WERI-Rb-1 (cell line): ENCODE measurements around the gene KRT72.

ENCODE experiments used
- DNase-seq: peaks from one replicate; pipeline ENCODE4 v3.0.0-alpha.2; 2020
- H3K27ac ChIP-seq: fragments of 250-450 bp; sonication (Bioruptor Pico); 2 replicates; pipeline ENCODE4 v1.5.1; 2020; ENCODE audit warnings: mild to moderate bottlenecking, moderate library complexity
- H3K27me3 ChIP-seq: fragments of 250-450 bp; sonication (Bioruptor Pico); 2 replicates; pipeline ENCODE4 v1.5.1; 2021; ENCODE audit warnings: mild to moderate bottlenecking, low read depth, moderate library complexity; ENCODE audit not compliant: insufficient read depth, severe bottlenecking
- H3K36me3 ChIP-seq: fragments of 250-450 bp; sonication (Bioruptor Pico); 2 replicates; pipeline ENCODE4 v1.5.1; 2020; ENCODE audit warnings: mild to moderate bottlenecking, moderate library complexity
- H3K4me3 ChIP-seq: 2 replicates; pipeline ENCODE4 v1.5.1; 2011; ENCODE audit warnings: low read depth, mild to moderate bottlenecking, control low read depth, low read length
- H3K9me3 ChIP-seq: fragments of 250-450 bp; sonication (Bioruptor Pico); 2 replicates; pipeline ENCODE4 v1.5.1; 2021; ENCODE audit warnings: mild to moderate bottlenecking, moderate library complexity; ENCODE audit not compliant: severe bottlenecking
- TF ChIP-seq, protein P1 (sequence below): IDR thresholded peaks from 2 replicates; pipeline ENCODE4 v1.5.1; 2011; ENCODE audit warnings: low read depth, mild to moderate bottlenecking, control low read depth, inconsistent platforms, low read length

The KRT72 gene

DNA sequence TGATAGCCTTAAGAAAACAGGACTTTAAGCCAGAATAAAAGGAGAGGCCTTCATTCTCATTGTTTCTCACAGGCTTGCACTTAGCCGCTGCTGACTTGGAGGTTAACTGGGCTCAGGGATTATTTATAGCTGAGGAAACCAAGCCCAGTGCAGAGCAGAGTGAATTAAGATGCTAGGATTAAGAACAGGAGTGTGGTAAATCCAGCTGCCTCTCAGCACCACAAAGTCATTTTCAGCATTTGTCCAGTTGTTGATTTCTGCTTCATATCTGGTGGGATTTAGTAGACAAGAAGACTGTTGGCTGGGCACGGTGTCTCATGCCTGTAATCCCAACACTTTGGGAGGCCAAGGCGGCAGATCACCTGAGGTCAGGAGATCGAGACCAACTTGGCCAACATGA is 31.4 kb upstream of the KRT72 start:
- no peaks in the 10 kb centered on the region for H3K9me3 ChIP-seq
- DNase-seq, result no peak
- H3K36me3 ChIP-seq, result no peaks in the 10 kb centered on the region
- peaks cover 80% of the 10 kb centered on the region for H3K27me3 ChIP-seq
- H3K4me3 ChIP-seq, result no peak overlapping the region
- H3K27ac ChIP-seq, result no peak overlapping the region
- TF ChIP-seq, protein P1, sequence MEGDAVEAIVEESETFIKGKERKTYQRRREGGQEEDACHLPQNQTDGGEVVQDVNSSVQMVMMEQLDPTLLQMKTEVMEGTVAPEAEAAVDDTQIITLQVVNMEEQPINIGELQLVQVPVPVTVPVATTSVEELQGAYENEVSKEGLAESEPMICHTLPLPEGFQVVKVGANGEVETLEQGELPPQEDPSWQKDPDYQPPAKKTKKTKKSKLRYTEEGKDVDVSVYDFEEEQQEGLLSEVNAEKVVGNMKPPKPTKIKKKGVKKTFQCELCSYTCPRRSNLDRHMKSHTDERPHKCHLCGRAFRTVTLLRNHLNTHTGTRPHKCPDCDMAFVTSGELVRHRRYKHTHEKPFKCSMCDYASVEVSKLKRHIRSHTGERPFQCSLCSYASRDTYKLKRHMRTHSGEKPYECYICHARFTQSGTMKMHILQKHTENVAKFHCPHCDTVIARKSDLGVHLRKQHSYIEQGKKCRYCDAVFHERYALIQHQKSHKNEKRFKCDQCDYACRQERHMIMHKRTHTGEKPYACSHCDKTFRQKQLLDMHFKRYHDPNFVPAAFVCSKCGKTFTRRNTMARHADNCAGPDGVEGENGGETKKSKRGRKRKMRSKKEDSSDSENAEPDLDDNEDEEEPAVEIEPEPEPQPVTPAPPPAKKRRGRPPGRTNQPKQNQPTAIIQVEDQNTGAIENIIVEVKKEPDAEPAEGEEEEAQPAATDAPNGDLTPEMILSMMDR, result no peak

DNA sequence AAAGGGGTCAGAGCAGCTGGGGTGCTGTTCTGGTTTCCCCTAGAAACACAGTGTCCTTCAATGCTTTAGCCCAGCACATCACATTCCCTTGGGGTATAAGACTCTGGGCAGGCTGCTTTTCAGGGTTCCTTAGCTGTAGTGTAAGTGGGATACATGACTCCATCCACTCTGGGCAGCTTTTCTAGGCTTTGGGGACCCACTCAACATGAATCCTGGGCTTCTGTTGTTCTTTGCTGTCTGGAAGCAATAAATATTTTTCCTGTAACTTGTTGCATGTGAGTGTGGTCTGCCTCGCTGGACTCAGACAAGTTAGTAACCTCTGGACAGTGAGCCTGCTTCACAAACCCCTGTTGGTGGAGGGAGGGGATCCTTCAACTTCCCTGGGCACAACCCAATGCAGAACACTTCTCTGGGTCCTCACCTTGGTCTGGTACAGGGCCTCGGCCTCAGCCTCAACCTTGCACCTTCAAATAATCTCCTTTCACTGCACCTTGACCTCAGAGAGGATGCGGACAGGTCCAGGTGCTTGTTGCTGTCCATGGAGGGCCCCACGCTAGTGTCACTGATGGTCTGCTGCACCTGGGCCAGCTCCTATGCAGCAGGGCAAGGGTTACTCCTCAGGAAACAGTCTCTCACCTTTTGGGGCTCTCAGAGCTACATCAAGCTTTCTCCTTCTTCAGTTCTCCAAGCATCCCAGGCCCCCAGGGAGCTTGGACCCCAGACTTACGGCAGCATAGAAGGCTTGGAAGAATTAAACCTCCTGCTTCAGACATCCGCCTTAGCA is 30.6 kb upstream of the KRT72 start:
- TF ChIP-seq, protein P1, result no peak
- H3K4me3 ChIP-seq, result no peak overlapping the region
- no peaks in the 10 kb centered on the region for H3K36me3 ChIP-seq
- H3K9me3 ChIP-seq, result no peaks in the 10 kb centered on the region
- no peak overlapping the region for H3K27ac ChIP-seq
- H3K27me3 ChIP-seq, result peaks cover 78% of the 10 kb centered on the region
- no peak for DNase-seq

DNA sequence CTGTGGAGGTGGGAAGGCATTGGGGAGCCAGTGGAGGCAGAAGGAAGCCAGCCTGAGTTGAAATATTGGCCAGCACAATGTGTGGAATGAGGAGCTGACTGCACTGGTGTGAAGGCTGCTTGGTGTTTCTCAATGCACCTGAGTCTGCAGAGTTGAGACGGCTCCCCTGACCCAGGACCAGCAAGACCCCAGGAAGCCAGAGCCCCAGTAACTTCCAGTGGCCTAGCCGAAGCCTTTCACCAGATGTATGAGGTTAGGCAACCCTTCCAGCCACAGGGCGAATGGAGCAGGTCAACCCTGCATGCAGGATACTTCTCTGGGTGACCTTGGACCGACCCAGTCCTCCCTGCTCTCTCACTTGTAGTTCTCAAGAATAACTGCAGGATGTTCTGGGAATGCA is 30.0 kb upstream of the KRT72 start:
- H3K9me3 ChIP-seq, result no peaks in the 10 kb centered on the region
- no peak for DNase-seq
- H3K27me3 ChIP-seq, result peaks cover 77% of the 10 kb centered on the region
- TF ChIP-seq, protein P1, result no peak
- H3K36me3 ChIP-seq, result no peaks in the 10 kb centered on the region
- H3K4me3 ChIP-seq, result no peak overlapping the region
- H3K27ac ChIP-seq, result no peak overlapping the region

DNA sequence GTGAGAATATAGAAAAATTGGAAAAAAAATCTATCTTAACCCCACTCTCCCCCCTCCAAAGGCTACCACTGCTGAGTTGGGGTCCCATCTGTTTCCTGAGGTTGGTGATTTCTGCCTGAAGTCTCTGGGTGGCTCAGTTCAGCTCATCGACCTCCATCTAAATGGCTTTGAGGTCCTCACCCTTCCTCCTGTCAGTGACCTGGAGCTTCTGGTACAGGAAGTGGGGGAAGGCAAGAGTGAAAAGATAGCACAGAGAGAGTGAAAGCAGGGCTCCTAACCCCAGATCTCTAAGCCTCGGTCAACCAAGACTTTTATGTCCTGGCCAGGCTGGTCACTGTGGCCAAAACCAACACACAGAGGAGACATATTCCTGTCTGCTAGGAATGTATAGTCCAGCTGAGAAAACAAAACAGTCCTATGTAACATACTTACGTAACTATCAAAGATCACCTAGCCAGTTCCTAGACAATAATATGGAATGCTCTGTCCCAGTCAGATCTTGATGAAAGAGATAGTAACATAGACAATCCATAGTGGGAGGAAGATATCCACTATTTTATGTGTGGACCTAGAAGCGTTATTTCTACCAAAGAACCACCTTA is 29.4 kb upstream of the KRT72 start:
- Histone ChIP-seq H3K36me3 (no peaks in the 10 kb centered on the region), H3K4me3 (no peak overlapping the region), H3K27me3 (peaks cover 78% of the 10 kb centered on the region), H3K27ac (no peak overlapping the region), H3K9me3 (no peaks in the 10 kb centered on the region)
- TF ChIP-seq, protein P1, result no peak
- no peak for DNase-seq

DNA sequence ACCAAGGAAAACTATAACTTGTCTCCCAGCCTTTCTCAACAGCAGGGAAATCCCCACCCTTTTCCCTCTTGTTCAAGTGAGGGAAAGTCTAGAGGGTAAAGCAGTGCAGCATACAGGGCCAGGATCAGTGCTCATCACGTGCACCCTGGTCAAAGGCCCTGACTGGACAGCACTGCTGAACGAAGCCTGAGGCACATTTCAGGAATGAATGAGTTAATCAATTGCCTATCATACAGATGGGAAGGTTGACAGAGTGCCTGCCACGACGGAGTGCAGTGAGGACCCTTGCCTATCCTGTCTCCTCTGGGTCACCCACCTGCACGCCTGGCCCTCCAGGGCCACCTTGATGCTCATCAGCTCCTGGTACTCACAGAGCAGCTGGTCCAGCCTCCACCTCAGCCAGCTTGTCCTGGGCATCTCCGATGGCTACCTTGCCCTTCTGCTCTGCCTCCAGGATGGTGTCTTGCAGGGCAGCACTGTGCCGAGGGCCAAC is 28.8 kb upstream of the KRT72 start:
- H3K27me3 ChIP-seq, result peaks cover 76% of the 10 kb centered on the region

More for the DNA sequence above, 28.8 kb upstream of the KRT72 start:
- Histone ChIP-seq H3K4me3 (no peak overlapping the region), H3K27ac (no peak overlapping the region), H3K36me3 (no peaks in the 10 kb centered on the region), H3K9me3 (no peaks in the 10 kb centered on the region)
- TF ChIP-seq, protein P1, result no peak
- DNase-seq, result no peak
